ENCODE measurements around the gene NRIP1. TPM values are rescaled to one million over a fixed set of nuclear protein-coding genes. Genes with fewer than 3 reads are reported as not detected.

Gene NRIP1
- total and polyA plus RNA-seq, 10 donors, result 5.2 to 67.8 (median 51.8) TPM

- no peaks in the 10 kb centered on the region for H3K4me1 ChIP-seq
- H3K4me3 ChIP-seq, result no peak overlapping the region
- H3K27ac ChIP-seq, result no peak overlapping the region
- no peaks in the 10 kb centered on the region for H3K27me3 ChIP-seq (replicated peaks in 1 of 7)
- no peak for TF ChIP-seq POLR2AphosphoS5 (IDR thresholded peaks at IDR 0.05)
- no peak for TF ChIP-seq POLR2A (IDR thresholded peaks at IDR 0.05)
- no peak for TF ChIP-seq CTCF (IDR thresholded peaks at IDR 0.05 in 8 of 11, conservative IDR thresholded peaks at IDR 0.05 in 3 of 11)
- H3K9me3 ChIP-seq, result no peaks in the 10 kb centered on the region
- DNase-seq, result no peak
- intact Hi-C loops (cut with DNase I; ENCODE audit: low total_unique reads), result no loop called here
- no peaks in the 10 kb centered on the region for H3K36me3 ChIP-seq
- WGBS, 5 donors, result 57 to 77% (median 69%) methylated on average over 4 of the region's 4 CpGs
Measured at GRCh38 chr21:14956807-14957206, 108.0 kb downstream of the NRIP1 start.

GRCh38 chr21:14955936-14956520 is 108.8 kb downstream of the NRIP1 start:
- no peaks in the 10 kb centered on the region for H3K36me3 ChIP-seq
- no peak overlapping the region for H3K4me3 ChIP-seq
- H3K27ac ChIP-seq, result no peak overlapping the region
- intact Hi-C loops (cut with DNase I; ENCODE audit: low total_unique reads), result no loop called here
- H3K27me3 ChIP-seq (replicated peaks in 1 of 7), result no peaks in the 10 kb centered on the region
- no peaks in the 10 kb centered on the region for H3K4me1 ChIP-seq
- WGBS, 5 donors, result 84 to 92% (median 87%) methylated on average over 6 of the region's 6 CpGs
- no peak for TF ChIP-seq POLR2AphosphoS5 (IDR thresholded peaks at IDR 0.05)
- TF ChIP-seq POLR2A (IDR thresholded peaks at IDR 0.05), result no peak
- TF ChIP-seq CTCF (IDR thresholded peaks at IDR 0.05 in 8 of 11, conservative IDR thresholded peaks at IDR 0.05 in 3 of 11), result no peak
- no peaks in the 10 kb centered on the region for H3K9me3 ChIP-seq
- no peak for DNase-seq

- no peak overlapping the region for H3K27ac ChIP-seq
- peaks cover 0 to 12% (median 5%) of the 10 kb centered on the region in 8 donors for H3K9me3 ChIP-seq
- H3K36me3 ChIP-seq, result no peaks in the 10 kb centered on the region
- no peaks in the 10 kb centered on the region for H3K4me1 ChIP-seq
- WGBS, 5 donors, result 71 to 98% (median 97%) methylated on average over 4 of the region's 4 CpGs
- intact Hi-C loops (cut with DNase I; ENCODE audit: low total_unique reads), result no loop called here
- DNase-seq, result no peak
- TF ChIP-seq POLR2AphosphoS5 (IDR thresholded peaks at IDR 0.05) (no peak), CTCF (IDR thresholded peaks at IDR 0.05 in 8 of 11, conservative IDR thresholded peaks at IDR 0.05 in 3 of 11) (no peak), POLR2A (IDR thresholded peaks at IDR 0.05) (no peak)
- no peaks in the 10 kb centered on the region for H3K27me3 ChIP-seq (replicated peaks in 1 of 7)
- no peak overlapping the region for H3K4me3 ChIP-seq
Measured at GRCh38 chr21:14952916-14953315, 111.9 kb downstream of the NRIP1 start.

GRCh38 chr21:14949603-14950002 is 115.2 kb downstream of the NRIP1 start:
- H3K27ac ChIP-seq, result no peak overlapping the region
- no peaks in the 10 kb centered on the region for H3K4me1 ChIP-seq
- H3K27me3 ChIP-seq (replicated peaks in 1 of 7), result no peaks in the 10 kb centered on the region
- H3K9me3 ChIP-seq, result peaks cover 0 to 12% (median 5%) of the 10 kb centered on the region in 8 donors
- no peak for DNase-seq
- TF ChIP-seq POLR2AphosphoS5 (IDR thresholded peaks at IDR 0.05) (no peak), CTCF (IDR thresholded peaks at IDR 0.05 in 8 of 11, conservative IDR thresholded peaks at IDR 0.05 in 3 of 11) (no peak), POLR2A (IDR thresholded peaks at IDR 0.05) (no peak)
- intact Hi-C loops (cut with DNase I; ENCODE audit: low total_unique reads), result no loop called here
- no peak overlapping the region for H3K4me3 ChIP-seq
- H3K36me3 ChIP-seq, result no peaks in the 10 kb centered on the region
- 84 to 95% (median 91%) methylated on average over 4 of the region's 4 CpGs for WGBS, 5 donors

All from spleen (tissue), 11 donors.